ENCODE measurements around the gene GAREM1.

The GAREM1 gene

DNA sequence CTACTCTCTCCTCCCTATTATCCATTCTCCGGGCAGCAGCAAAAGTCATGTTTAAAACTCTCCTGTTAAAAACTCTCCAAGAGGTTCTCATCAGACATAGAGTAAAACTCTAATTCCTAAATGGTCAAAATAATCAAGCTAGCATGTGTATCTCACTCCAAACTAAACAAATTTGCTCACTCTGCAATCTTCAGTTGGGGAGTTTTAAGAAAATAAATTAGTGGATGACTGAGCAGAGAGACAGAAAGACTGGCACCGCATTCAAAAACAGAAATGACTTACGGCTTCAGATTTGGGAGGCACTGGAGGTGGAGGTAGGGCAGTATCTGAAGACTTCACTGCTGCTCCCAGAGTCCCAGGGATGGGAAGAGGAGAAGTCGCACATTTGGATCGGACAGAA is 183.9 kb downstream of the GAREM1 start:
- DNase-seq: no peak

- no peak for DNase-seq
These were observed 186.4 kb downstream of the GAREM1 start for GRCh38 chr18:32284284-32284683.

DNA sequence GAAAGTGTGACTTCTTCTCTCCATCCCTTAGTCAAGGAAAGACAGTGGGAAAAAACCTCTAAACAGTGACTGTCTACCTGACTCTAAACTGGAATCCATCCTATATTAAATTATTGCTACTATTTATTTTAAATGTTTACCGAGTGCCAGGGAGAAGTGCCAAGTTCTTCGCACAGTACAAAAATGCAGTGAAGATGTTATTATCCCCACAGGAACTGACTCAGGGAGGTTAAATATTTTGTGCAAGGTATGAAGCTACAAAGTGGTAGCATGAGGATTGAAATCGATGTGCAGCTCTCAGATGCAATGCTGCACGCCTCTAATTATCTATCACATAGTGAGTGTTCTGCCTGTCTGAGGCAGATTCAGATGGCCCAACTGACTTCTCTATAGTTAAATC is 189.8 kb downstream of the GAREM1 start:
- no peak for DNase-seq

- DNase-seq: no peak
These were observed 190.4 kb downstream of the GAREM1 start for GRCh38 chr18:32280188-32280783.

DNA sequence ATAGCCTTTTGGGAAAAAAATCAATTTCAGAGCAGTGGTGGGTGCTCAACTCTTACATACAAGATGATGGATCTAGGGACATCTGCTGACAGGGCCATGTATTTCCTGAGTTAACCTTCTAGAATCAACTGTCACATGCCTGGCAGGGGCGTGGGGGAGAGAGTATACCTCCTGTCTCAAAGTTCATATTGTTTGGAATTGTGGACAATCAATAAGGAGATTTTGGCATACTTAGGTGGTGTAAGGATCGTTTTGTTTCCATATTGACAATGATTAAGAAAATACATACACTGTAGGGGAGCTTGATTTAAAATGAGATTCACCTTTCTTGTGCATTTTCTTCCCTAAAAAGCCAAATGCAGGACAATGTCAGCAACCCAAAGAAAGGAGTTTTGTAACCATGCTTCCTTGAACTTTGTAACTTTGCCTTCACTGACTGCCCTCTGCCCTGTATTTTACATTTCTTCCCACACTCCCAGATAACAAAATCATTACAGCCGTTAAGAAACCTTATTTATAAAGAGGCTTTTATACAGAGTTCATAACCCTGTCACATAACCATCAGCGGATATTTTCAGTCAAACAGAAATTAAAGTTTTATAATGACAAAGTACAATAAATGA is 192.4 kb downstream of the GAREM1 start:
- no peak for DNase-seq

- no peak for DNase-seq
These were observed 193.1 kb downstream of the GAREM1 start for GRCh38 chr18:32277549-32277948.

DNA sequence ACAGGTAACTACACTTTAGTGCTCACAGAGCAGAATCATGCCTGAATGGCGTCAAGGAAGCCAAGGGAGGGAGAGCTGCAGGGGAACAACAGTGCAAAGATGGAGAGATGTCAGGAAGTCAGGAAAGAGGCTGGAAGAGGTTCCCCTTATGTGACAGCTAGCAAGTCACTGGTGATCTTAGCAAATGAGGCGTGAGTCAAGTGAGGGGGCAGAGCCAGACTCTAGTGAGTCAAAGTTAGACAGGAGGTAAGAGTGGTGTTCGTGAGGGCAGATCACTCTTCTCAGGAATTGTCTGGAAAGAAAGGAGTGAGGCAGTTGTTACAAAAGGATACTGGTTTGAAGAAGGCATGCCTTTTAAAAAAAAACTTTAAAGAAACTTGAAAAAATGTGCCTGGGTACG is 193.8 kb downstream of the GAREM1 start:
- no peak for DNase-seq

DNA sequence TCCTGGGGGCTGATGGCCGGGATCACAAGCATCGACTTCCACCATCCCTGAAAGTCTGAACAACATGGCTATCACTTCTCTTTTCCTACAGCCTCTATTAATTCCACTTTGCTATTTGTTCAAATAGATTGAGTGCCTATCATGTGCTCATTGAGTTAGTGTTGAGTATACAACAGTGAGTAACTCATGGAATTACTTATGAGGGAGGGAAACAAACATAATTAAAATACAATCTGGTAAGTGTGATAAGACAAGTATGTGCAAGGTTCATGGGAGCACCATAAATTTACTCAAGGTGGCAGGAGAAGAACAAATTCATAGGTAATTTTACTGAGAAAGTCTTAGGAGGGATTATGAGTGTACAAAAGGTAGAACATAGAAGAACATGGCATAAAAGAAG is 194.4 kb downstream of the GAREM1 start:
- no peak for DNase-seq

GRCh38 chr18:32275221-32275620 is 195.5 kb downstream of the GAREM1 start:
- DNase-seq: no peak

- no peak for DNase-seq
These were observed 196.4 kb downstream of the GAREM1 start for GRCh38 chr18:32274307-32274706.

DNA sequence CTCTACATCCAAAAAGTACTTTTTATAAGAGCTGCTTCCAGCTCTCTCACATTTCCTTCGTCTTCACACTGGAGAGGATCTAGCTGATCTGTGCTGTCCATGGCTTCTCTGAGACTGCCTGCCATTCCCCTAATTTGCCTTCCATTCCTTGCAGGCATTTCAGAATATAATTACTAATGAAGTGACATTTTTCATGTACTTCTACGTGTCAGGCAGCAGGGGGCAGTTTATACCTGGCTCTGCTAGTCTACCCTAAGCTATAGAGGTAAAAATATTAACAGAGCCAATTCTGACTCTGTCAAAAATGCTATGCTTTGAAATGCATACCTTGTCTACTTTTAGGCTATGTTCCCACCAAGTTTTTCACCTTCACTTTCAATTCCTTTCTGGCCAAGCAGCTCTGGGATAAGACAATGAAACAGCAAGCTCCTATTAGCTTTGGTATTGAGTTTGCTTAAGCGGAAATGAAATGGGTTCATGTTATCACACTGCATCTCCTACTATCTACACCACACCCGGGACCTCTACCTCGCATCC is 198.9 kb downstream of the GAREM1 start:
- DNase-seq: no peak

DNA sequence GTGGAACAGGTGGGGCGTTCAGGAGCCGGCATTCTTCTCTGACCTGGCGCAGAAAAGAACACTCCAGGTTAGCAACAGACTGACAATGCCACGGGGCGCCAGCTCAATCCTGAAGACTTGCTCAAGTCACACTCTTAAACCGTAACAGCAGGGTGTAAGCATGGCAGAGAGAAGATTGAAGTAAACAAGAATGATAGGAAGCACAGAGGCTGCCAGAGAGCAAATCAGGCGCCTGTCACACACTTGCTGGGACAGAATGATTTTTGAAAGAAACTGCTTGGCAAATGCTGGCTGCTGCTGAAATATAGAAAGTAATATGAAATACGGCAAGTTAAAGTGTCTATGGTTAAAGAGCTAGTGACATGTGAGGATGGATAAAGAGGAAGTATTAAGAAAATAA is 200.3 kb downstream of the GAREM1 start:
- DNase-seq: no peak

GRCh38 chr18:32267463-32267862 is 203.2 kb downstream of the GAREM1 start:
- DNase-seq: no peak

DNA sequence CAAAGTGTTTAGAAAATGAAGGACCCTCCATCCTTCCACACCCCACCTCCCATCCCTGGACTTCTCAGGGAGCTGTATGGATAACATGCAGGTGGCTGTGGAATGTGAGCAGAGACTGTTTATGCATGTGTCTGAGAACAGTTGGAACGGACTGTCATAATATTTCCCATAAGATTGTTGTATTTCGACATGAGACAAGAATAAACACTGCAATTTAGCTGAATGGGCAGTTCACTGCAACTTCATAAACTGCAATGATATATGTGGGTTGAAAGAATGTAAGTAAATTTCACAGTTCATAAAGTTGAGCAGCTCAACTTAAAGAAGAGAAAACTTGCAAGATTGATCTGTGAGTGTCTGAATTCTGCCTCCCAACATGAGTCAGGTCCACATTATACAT is 206.3 kb downstream of the GAREM1 start:
- DNase-seq: no peak

DNA sequence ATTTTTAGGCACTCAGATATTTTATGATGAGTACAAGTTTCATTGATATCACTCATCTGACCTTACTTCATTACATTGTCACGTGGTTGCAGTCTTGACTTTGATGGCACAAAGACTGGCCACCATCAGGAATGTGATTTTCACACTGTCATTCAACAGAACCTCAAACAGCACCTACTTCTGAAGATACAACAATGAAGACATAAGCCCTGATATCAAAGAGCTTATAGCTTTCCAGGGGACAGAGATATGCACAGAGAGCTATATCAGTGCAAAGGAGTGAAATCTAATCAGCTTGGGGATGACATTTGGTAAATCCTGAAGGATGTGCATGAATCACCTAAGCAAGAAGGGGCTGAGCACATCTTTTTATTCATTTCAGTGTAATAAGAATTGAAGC is 208.6 kb downstream of the GAREM1 start:
- no peak for DNase-seq

- no peak for DNase-seq
These were observed 209.7 kb downstream of the GAREM1 start for GRCh38 chr18:32261003-32261402.

DNA sequence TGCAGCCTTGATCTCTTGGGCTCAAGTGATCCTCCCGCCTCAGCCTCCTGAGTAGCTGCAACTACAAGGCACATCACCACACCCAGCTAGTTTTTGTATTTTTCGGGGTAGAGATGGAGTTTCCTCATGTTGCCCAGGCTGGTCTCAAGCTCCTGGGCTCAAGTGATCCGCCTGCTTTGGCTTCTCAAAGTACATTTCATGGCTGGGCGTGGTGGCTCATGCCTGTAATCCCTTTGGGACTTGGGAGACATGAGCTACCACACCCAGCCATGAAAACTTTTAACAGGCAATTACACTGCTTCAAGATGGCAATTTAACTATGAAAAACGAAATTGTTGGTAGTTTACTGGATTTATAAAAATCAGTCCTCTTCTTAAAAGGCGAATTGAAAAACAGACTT is 211.1 kb downstream of the GAREM1 start:
- no peak for DNase-seq

- no peak for DNase-seq
These were observed 212.0 kb downstream of the GAREM1 start for GRCh38 chr18:32258558-32259204.

- no peak for DNase-seq
These were observed 212.5 kb downstream of the GAREM1 start for GRCh38 chr18:32258148-32258547.

DNA sequence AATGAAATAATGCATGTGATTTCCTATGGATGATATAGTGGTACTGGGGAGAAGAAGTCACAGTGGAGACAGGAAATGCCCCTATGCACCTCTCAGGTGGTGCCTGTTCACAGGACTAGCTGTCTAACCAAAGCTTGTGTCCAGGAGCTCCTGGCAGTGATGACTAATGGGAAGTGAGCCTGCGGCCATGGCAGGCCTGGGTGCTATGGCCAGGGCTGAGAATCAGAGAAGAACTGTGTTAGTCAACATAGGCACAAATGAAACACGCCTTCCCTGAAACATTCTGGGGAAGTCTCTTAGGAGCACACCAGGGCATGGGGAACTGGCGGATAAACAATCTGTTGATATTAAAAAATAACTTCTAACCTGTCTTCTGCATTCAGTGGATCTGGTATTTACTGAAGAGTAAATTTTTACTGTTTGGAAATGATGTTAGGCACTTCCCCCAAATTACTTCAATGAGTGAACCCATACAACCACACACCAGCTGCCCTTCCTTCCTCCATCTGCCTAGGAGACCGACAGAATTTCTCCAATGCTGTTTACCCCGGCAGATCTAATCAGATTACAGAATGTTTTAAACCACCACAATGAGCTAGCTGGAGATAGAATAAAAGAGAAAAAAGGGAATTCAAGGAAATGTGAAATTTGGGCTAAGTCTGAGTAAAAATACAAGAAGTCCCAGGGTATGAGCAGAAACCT is 213.4 kb downstream of the GAREM1 start:
- DNase-seq: no peak

- DNase-seq: no peak
These were observed 215.1 kb downstream of the GAREM1 start for GRCh38 chr18:32255570-32255969.

GRCh38 chr18:32252141-32252860 is 218.4 kb downstream of the GAREM1 start:
- no peak for DNase-seq

DNA sequence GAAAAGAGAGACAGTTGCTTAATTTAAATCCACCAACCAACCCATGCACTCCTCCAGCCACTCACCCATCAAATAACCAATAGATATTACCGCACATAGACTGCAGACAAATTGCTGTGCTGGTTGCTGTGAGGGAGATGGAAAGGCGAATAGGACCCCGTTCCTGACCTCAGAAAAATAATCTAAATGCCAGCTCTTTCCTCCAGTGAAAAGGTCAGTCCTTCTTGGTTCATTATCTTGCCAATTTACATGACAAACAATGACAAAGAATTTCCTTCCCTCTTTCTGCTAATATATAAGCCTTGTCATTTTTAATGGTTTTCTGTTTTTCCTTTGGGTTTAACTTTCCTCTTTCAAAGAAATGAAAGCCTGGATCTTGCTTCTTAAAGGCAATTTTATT is 219.2 kb downstream of the GAREM1 start:
- DNase-seq: no peak

Data from NCI-H187 treated with DMSO at 0.1 percent for 48 hours (cell line).